Muscle of leg (tissue), 11 donors: ENCODE measurements around the gene DOP1A. TPM values are rescaled to one million over a fixed set of nuclear protein-coding genes. Genes with fewer than 3 reads are reported as not detected.
"Not testable (repeated sequence)": the region's sequence is repeated elsewhere in the genome, so short reads cannot be mapped to it uniquely, and the experiment has no call there.

Experiments
- DNase-seq: peaks from one replicate; pipeline ENCODE4 v3.0.0; 2013
- H3K27ac ChIP-seq: one replicate; pipeline ENCODE4 v1.5.1; 2013; ENCODE audit warnings: mild to moderate bottlenecking, low read length, control low read depth
- H3K27me3 ChIP-seq: one replicate; pipeline ENCODE4 v1.6.1; 2013; ENCODE audit warnings: low read length; ENCODE audit not compliant: control insufficient read depth, insufficient read depth
- H3K36me3 ChIP-seq: one replicate; pipeline ENCODE4 v1.6.1; 2013; ENCODE audit warnings: low read length; ENCODE audit not compliant: control insufficient read depth, insufficient read depth
- H3K4me1 ChIP-seq: one replicate; pipeline ENCODE4 v1.6.1; 2013; ENCODE audit warnings: low read length; ENCODE audit not compliant: control insufficient read depth, insufficient read depth
- H3K4me3 ChIP-seq: one replicate; pipeline ENCODE4 v1.5.1; 2013; ENCODE audit warnings: low read length, control low read depth
- H3K9me3 ChIP-seq: replicated peaks from 2 replicates; pipeline ENCODE4 v1.6.1; 2013; ENCODE audit warnings: low read depth, low read length; ENCODE audit not compliant: control insufficient read depth
- WGBS: methylation state at CpG from one replicate; pipeline ENCODE4 v1.1.5; 2013; ENCODE audit warnings: missing lambda C conversion rate; ENCODE audit not compliant: insufficient coverage; 5-methylcytosine and 5-hydroxymethylcytosine counted together
- polyA plus RNA-seq, 8 donors: library from polyadenylated mRNA; unstranded; fragments of 120-200 nt; gene quantifications; one replicate each; pipeline versions ENCODE4 v1.2.1 to v1.2.3, GENCODE V29; 2013; ENCODE audit warnings: inconsistent platforms in 1 of 8, low replicate concordance in 1 of 8; ENCODE audit not compliant: insufficient read length in 8 of 8, insufficient read depth in 1 of 8
- total RNA-seq: library from RNA; stranded (reverse); fragments of 120-200 nt; gene quantifications from one replicate; pipeline ENCODE4 v1.2.4, GENCODE V29; 2013

The DOP1A gene
- total and polyA plus RNA-seq, 9 donors = 10.1 to 26.2 (median 12.5) TPM

DNA sequence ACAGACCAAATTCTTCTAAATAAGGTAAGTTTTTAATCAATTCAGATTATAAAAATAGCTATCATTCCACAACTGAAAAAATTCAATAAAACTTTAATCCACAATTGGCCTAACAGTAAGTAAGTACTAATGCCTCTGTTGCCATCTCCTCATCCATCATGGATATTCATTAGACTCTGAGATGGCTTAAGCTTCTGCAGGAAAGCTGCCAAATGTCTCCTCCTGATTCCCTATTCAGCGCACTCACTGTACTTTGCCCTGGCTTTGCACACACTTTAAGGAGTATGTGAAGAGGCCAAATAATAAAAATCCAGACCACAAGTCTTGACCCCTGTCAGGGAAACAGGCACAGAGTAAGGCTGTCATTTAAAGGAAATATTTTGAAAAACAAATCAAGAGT, 102.0 kb downstream of the DOP1A start:
- Histone ChIP-seq H3K27me3 (no peaks in the 10 kb centered on the region), H3K27ac (no peak overlapping the region), H3K4me1 (no peaks in the 10 kb centered on the region), H3K4me3 (no peak overlapping the region), H3K36me3 (peaks cover 54% of the 10 kb centered on the region), H3K9me3 (no peaks in the 10 kb centered on the region)
- WGBS = no CpG with 5 or more reads among the region's 1 CpG
- DNase-seq = peak; percentile 50

DNA sequence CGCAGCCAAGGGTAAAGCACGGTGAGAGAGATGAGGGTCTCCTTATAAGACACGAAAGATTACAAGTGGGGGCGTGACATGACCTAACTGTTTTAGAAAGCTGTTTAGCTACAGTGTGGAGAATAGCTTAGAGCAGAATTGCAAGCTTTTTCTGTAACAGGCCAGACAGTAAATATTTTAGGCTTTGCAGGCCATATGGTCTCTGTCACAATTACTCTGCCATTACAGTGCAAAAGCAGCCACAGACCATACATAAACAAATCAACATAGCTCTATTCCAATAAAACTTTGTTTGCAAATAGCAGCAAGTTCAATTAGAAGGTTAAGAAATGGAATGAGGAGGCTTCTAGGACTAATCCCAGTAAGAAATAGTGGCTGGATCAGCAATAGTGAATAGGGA, 108.8 kb downstream of the DOP1A start:
- no peak for DNase-seq
- H3K9me3 ChIP-seq = no peaks in the 10 kb centered on the region
- H3K27me3 ChIP-seq = no peaks in the 10 kb centered on the region
- no peak overlapping the region for H3K27ac ChIP-seq
- H3K4me3 ChIP-seq = no peak overlapping the region
- 88% methylated on average over 4 of the region's 4 CpGs for WGBS
- peaks cover 47% of the 10 kb centered on the region for H3K36me3 ChIP-seq
- H3K4me1 ChIP-seq = no peaks in the 10 kb centered on the region

DNA sequence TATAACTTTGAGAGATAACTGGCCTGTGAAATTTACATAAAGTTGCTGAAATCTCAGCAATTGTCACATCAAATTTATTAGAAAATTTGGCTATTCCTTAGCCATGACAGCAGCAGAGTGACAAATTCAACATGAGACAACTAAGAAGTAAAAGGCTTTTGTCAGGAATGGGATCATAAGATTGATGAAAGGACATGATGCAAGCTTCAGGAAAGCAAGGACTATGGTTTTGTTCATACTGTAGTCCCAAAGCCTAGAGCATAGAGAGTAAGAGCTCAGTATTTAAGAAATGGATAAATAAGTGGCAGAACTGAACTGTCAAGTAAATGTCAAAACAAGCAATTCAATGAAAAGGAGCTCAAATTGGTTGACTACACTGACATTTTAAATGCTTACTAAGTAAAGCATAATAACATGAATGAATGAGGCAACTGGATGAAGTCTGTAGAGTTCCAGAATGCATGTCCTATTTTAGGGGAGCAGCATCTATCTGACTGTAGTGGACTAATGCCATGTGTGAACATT, 113.0 kb downstream of the DOP1A start:
- Histone ChIP-seq H3K27me3 (no peaks in the 10 kb centered on the region), H3K4me1 (no peaks in the 10 kb centered on the region), H3K36me3 (peaks cover 48% of the 10 kb centered on the region)

DNA sequence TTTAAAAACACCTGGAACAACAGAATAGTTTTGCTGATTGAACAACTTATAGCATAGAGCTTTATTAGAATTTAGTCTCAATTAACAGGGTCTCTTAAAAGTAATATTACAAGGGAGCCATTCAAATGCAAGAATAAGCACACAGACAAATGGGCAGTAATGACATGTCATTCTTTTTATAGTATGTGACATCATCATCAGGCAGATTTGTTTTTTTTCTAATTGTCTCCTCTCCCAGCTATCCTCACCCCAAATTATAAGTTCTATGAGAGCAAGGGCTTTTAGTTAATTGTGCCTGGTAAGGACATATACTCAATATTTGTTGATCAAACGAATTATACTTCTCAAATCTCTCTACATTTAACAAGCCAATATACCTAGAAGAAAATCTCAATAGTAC, 114.6 kb downstream of the DOP1A start:
- H3K4me1 ChIP-seq = no peaks in the 10 kb centered on the region
- H3K36me3 ChIP-seq = peaks cover 44% of the 10 kb centered on the region
- H3K27me3 ChIP-seq = no peaks in the 10 kb centered on the region
- H3K27ac ChIP-seq = no peak overlapping the region
- WGBS = no CpG with 5 or more reads among the region's 1 CpG
- H3K4me3 ChIP-seq = no peak overlapping the region
- DNase-seq = no peak
- no peaks in the 10 kb centered on the region for H3K9me3 ChIP-seq

More for the DNA sequence above, 113.0 kb downstream of the DOP1A start:
- no peaks in the 10 kb centered on the region for H3K9me3 ChIP-seq
- no peak overlapping the region for H3K4me3 ChIP-seq
- DNase-seq = no peak
- no peak overlapping the region for H3K27ac ChIP-seq

DNA sequence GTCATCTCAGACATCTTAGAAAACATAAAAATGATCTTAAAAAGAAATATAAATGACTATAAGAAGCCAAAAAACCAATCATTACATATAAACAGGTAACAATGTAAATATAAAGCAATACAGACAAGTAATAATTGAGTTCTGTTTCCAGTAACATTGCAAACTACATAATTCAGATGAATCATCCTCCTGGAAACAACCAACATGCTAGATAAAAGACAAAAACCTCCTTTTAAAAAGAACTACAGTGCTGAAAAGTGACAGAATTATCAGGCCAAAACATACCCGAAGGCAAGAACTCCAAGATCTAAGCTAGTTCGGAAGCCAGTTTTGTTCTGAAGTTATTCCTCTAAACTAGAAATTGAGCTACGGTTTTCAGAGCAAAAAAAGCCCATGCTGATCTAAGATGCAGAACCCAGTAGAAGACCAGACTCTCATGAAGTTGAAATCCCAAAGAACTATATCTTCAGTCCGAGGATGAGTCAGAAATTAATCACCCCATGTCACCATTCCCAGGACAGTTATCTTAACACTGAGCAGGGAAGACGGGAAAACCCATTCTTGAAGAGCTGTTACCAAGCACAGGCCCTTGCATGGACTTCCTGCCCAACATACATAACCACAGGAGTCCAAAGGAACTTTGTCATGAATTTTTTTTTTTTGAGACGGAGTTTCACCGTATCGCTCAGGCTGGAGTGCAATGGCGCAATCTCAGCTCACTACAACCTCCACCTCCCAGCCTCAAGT, 115.8 kb downstream of the DOP1A start:
- Histone ChIP-seq H3K36me3 (peaks cover 36% of the 10 kb centered on the region), H3K27me3 (no peaks in the 10 kb centered on the region), H3K4me3 (no peak overlapping the region), H3K27ac (no peak overlapping the region), H3K4me1 (no peaks in the 10 kb centered on the region), H3K9me3 (no peaks in the 10 kb centered on the region)
- 71% methylated on average over 5 of the region's 9 CpGs for WGBS
- DNase-seq = no peak

DNA sequence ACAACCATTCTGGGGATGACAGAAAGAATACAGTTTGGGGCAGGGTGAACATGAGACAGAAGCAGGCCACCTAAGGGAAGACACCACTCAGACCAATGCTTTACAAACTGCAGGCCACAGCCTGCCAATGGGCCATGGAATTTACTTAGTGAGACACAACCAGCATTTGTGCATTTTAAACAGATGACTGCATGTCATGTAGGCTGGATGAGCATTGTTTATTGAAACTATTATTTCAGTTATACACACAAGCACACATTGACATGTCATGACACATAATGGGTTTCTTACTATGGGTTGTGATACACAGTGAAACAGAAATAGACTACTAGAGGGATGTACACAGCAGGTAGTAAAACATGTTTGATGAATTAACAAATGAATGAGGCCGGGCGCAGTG, 117.6 kb downstream of the DOP1A start:
- peaks cover 47% of the 10 kb centered on the region for H3K36me3 ChIP-seq
- H3K4me3 ChIP-seq = no peak overlapping the region
- no peak for DNase-seq
- H3K27ac ChIP-seq = no peak overlapping the region
- H3K27me3 ChIP-seq = no peaks in the 10 kb centered on the region
- H3K4me1 ChIP-seq = no peaks in the 10 kb centered on the region
- H3K9me3 ChIP-seq = no peaks in the 10 kb centered on the region
- WGBS = 100% methylated on average over 2 of the region's 2 CpGs

DNA sequence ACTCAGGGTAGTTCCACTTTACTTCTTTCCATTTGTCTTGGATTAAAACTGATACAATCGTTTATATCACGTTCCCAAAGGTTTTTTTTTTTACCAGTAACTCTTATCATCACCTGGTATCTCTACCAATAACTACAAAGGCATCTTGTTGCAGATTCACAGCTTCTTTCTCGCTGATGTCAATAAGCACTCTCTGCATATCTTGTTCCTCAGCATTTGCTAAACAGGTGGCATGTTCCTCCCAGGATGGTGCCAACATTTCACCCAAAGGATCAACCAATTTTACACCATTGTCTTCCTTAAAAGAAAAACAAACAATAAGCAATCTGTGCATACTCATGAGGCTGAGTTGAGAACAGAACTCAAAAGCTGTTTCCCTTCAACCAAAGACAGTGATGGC, 121.0 kb downstream of the DOP1A start:
- no peak overlapping the region for H3K4me3 ChIP-seq
- H3K9me3 ChIP-seq = no peaks in the 10 kb centered on the region
- no peak for DNase-seq
- H3K36me3 ChIP-seq = peaks cover 34% of the 10 kb centered on the region
- no peaks in the 10 kb centered on the region for H3K4me1 ChIP-seq
- H3K27ac ChIP-seq = no peak overlapping the region
- WGBS = 80% methylated on average over 3 of the region's 3 CpGs
- H3K27me3 ChIP-seq = no peaks in the 10 kb centered on the region

DNA sequence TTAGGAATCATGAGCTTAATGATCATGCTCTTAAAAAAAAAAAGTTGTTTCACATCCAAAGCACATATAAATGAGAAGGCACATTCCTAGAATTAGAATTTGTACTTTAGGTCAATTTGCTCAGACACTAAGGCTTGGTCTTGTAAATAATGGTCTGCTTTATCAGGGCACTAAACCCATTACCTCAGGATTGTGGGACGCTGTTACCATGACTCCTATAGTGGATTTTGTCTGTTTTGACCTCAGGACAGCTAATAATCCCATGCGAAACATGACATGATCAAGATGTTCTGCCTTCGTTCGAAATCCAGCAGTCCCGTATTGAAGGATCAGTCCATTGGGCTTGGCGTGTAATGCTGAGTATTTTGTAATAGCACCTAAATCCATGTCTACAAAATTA, 123.2 kb downstream of the DOP1A start:
- Histone ChIP-seq H3K27me3 (no peaks in the 10 kb centered on the region), H3K27ac (no peak overlapping the region), H3K4me3 (no peak overlapping the region), H3K9me3 (no peaks in the 10 kb centered on the region), H3K36me3 (peaks cover 29% of the 10 kb centered on the region), H3K4me1 (peaks cover 7% of the 10 kb centered on the region)
- WGBS = no CpG with 5 or more reads among the region's 6 CpGs
- DNase-seq = no peak

DNA sequence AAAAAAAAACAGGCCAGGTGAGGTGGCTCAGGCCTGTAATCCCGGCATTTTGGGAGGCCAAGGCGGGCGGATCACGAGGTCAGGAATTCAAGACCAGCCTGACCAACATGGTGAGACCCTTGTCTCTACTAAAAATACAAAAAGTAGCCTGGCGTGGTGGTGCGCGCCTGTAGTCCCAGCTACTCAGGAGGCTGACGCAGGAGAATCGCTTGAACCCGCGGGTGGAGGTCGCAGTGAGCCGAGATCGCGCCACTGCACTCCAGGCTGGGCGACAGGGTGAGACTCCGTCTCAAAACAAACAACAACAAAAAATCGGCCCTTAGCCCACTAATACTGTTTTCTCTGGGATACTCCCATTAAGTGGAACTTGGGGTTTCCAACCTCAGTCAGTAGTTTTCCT, 124.5 kb downstream of the DOP1A start:
- H3K4me1 ChIP-seq, H3K9me3 ChIP-seq, H3K27me3 ChIP-seq, DNase-seq, H3K27ac ChIP-seq: not testable (repeated sequence)
- Histone ChIP-seq H3K36me3 (peaks cover 31% of the 10 kb centered on the region), H3K4me3 (peak overlapping the region; percentile 87)
- WGBS = 90% methylated on average over 13 of the region's 18 CpGs

DNA sequence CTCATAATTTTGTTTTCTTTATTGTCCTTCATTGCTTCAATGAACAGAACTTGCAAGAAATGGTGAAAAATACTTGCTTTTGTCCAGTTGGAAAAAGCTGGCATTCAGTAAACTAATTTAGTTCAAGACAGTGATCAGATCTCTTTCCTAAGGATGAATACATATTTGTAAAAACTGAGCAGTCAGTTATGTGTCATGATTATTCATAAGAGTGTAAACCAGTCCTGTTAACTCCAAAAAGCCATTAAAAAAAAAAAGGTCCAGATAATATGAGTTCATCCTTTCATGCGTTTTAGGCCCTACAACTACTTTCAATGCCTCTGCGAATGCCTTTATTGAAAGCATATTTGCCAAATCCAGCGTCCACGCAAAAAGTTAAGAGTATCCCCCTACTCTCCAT, 125.0 kb downstream of the DOP1A start:
- Histone ChIP-seq H3K4me1 (peaks cover 7% of the 10 kb centered on the region), H3K27ac (peak overlapping the region; percentile 91), H3K9me3 (no peaks in the 10 kb centered on the region), H3K4me3 (peak overlapping the region; percentile 87), H3K27me3 (no peaks in the 10 kb centered on the region), H3K36me3 (peaks cover 35% of the 10 kb centered on the region)
- no peak for DNase-seq
- 0% methylated on average over 4 of the region's 4 CpGs for WGBS
